NCI-H2196 (cell line): ENCODE data around the gene CNTN1.
"Not testable (repeated sequence)": the region's sequence is repeated elsewhere in the genome, so short reads cannot be mapped to it uniquely, and the experiment has no call there.

Experiments used
- DNase-seq: peaks from one replicate; lab custom pipeline; 2025; ENCODE audit not compliant: unreplicated experiment; lab: John Stamatoyannopoulos, UW

Gene CNTN1

GRCh38 chr12:41023836-41024235 is 331.6 kb downstream of the CNTN1 start:
- no peak for DNase-seq

GRCh38 chr12:41026151-41026550 is 333.9 kb downstream of the CNTN1 start:
- DNase-seq: no peak

DNA sequence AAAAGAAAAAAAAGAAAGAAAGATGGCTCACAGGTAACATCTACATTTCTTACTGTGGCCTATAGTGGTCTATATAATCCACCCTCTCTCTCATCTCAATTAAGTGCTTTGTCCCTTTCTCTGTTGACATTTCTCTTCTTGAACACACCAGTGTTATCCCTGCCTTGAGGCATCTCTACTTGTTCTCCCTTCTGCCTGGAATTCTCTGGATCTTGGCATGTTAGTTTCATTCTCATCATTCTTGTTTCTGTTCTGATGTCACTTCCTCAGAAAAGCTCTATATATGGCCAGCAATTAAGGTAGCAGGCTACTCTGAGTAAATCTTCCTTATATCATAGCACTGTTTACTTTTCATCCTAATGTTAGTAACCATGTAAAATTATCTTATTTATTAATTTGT is 340.1 kb downstream of the CNTN1 start:
- no peak for DNase-seq

DNA sequence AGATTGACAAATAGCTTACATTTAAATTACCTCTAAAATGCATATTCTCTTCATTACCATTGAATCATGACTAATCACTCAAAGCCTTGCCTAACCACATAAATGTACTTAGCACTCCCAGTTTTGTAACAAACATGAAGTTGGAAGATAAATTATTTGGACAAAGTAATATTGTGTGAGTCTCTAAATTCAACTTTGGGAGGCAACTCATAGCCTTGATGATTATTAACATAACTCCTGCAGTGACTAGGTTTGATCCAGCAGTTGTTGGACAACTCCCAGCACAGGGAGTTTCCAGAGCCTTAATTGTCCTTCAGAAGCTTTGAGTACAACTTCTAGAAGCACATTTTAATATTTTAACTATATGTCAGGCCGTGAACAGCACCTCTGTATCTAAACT is 342.4 kb downstream of the CNTN1 start:
- DNase-seq: no peak

GRCh38 chr12:41039461-41039860 is 347.2 kb downstream of the CNTN1 start:
- no peak for DNase-seq

GRCh38 chr12:41045509-41045908 is 353.3 kb downstream of the CNTN1 start:
- DNase-seq: no peak

DNA sequence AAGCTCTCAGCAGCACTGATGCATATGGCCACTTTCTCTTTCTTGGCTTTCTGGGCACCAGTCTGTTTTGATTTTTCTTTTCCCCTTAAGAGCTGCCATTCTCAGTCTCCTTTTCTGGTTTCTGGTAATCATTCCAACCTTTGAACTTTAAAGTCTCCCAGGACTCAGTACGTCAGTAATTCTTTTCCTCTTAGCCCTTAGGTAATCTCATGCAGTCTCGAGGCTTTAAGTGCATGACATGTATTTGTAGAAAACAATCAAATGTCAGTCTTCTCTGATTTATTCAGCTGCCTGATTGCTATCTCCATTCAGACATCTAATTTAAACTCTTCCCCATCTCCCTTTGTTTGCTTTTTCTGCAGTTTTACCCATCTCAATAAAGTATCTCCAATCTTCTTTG is 356.8 kb downstream of the CNTN1 start:
- no peak for DNase-seq

- no peak for DNase-seq
Measured at GRCh38 chr12:41051954-41052353, 359.7 kb downstream of the CNTN1 start.

GRCh38 chr12:41052441-41052840 is 360.2 kb downstream of the CNTN1 start:
- no peak for DNase-seq

- DNase-seq: no peak
Measured at GRCh38 chr12:41053046-41053445, 360.8 kb downstream of the CNTN1 start.

DNA sequence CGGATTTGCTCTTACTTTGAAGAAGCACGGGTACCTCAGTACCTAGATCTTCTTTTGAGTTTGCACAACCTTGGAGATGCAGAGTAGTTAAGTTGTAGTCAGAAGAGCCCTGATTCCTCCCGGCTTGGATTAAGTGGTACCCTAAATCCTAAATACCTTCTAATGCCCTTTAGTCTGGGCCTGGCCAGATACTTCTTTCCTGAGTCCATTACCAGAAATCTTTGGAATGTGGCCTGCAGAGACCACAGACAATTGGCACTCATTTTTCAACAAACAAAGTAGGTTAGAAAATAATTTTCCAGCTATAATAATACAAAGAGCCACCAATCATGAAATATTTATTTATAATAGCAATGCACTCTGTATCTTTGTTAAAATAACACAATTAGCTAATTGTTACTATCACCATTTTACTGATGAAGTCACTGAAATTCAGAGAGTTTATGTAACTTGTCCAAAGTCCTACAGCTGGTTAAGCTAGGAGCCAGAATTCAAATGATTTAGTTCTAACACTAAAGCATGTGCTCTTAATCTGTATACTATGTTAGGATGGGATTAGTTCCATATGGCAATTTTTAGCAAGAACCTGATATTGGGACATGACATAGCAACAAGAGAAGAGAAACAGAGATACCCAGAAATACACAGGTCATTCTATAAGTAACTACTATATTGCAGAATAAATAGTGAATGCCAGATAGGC is 363.8 kb downstream of the CNTN1 start:
- no peak for DNase-seq

DNA sequence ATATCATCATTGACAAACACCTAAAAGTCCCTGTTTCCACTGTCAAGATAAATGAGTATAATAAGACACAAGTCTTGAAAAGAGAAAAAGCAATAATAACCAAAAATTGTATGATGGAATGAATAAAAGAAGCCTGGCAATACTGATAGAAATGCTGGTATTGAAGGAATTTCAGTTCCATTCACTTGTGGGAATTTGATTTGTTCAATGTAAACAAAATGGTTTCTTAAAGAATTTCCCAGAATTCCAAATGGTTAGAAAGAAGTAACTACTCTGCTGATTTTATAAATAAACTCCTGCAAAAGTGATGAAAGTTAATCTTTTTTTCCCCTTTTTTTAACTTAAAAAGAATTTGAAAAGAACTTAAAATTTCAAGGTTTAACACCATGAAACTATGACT is 366.0 kb downstream of the CNTN1 start:
- no peak for DNase-seq

GRCh38 chr12:41061192-41061591 is 369.0 kb downstream of the CNTN1 start:
- no peak for DNase-seq

GRCh38 chr12:41064411-41064810 is 372.2 kb downstream of the CNTN1 start:
- DNase-seq: no peak

DNA sequence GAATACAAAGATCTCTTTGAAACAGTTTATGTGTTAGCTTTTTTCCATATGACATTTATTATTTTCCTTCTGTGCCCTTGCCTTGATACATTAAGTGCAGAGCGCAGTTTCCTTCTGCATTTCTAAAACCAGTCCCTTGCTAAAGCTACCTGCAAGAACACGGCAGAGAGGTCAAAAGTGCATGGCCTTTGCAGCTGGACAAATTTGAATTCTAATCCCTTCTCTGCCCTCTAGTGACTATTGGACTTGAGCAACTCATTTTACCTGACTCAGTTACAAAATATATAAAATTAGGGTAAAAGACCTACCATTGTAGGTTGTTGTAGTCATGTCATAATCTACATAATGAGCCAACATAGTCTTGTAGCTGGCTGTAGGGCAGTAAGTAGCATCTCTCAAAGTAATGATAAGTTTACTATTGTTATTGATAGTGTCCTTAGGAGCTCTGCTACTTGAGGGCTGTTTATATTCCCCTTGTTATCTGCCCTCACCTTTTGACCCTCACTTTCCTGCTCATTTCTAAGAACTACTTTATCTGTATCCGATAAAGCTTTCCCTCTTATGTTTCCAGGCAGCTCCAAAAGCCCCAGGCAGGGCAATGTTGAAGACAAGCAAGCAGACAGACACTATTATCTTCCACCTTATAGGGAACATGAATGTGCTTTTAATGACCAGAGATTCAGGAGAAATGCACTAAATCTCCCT is 375.9 kb downstream of the CNTN1 start:
- DNase-seq: no peak

DNA sequence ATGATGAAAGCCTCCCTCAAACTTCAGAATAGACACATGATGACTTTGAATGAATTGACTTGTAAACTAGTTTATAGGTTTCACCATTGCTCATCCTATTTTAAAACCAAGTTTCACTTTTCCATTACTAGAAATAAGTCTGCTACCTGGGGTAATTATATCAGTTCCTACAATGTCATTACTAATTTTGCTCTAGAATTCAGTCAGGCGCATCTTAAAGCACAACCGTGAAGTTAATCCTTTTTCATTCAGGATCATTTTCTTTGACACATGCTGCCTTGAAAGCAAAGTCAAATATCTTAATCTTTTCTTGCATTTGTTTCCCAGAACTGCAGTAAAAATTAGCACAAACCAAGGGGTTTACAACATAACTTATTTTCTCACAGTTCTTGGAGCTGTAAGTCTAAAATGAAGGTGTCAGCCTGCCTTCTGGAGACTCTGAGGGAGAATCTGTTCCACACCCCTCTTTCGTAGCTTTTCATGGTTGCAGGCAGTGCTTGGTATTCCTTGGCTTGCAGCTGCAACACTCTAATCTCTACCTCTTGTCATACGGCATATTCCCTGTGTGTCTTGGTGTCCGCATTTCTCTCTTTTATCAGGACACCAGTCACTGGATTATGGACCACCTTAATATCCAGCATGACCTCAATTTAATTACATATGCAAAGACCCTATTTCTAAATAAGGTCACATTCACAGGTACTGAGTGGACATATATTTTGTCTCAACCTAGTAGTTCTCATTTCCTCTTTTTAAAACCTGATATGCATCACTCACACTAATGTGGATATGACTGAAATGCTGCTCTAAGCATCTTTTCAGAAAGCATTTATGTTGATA is 381.6 kb downstream of the CNTN1 start:
- no peak for DNase-seq

DNA sequence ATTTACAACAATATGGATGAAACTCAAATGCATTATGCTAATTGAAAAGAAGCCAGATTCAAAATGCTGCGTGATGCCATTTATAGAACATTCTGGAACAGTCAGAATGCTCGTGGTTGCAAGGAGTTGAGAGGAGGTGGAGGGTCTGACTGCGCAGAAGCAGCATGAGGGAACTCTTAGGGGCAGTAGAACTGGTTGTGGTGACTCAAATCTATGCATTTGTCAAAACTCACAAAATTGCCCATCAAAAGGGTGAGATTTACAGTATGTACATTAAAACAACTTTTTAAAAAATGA is 382.2 kb downstream of the CNTN1 start:
- no peak for DNase-seq

DNA sequence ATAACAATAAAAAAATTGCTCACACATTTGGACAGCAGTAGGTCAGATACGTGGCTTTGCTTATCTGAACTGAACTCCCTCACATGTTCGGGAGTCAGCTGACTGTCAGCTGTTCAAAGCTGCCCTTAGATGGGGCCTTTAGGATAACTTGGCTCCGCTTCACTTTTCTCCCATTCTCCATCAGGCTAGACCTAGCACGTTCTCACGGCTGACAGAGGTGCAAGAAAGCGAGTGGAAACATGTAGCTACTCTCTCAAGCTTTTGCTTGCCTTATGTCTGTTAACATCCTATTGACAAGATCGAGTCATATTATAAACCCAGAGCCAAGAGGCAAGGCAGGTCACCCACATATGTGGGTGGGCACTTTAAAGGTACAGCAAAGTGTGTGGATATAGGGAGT is 383.9 kb downstream of the CNTN1 start:
- DNase-seq: no peak

DNA sequence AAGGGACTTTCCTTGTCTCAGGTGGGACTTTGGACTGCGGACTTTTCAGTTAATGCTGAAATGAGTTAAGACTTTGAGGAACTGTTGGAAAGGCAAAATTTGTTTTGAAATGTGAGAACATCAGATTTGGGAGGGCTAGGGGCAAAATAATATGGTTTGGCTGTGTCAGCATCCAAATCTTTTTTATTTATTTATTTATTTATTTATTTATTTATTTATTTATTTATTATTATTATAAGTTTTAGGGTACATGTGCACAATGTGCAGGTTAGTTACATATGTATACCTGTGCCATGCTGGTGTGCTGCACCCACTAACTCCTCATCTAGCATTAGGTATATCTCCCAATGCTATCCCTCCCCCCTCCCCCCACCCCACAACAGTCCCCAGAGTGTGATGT is 389.0 kb downstream of the CNTN1 start:
- not testable (repeated sequence) for DNase-seq

DNA sequence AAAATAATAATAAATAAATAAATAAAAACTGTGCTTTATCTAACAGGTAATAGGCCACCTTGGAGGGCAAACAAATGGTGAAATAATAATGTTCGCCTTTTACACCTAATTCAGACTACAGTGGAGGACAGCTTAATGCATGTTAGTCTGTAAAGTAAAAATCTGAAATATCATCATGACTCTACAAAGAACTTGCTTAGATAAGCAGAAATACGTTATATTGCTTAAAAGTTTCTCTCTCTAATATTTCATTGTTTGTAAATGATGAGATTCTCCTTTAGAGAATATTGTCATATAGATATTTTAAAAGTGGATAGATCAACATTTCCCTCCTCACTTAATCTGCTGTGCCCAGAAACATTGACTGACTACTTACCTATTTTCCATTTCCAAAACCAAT is 397.2 kb downstream of the CNTN1 start:
- DNase-seq: no peak

- no peak for DNase-seq
Measured at GRCh38 chr12:41092115-41092514, 399.9 kb downstream of the CNTN1 start.

GRCh38 chr12:41096797-41097196 is 404.6 kb downstream of the CNTN1 start:
- no peak for DNase-seq
